K562 (cell line): Measurements from ENCODE around the gene CEP41.

ENCODE experiments used
- ARNT ChIP-seq, 2 experiments: fragments of 450-650 bp; IDR thresholded peaks; 2 replicates each; pipeline ENCODE4 v1.6.1; 2016; ENCODE audit warnings: mild to moderate bottlenecking in 1 of 2
- CBX1 ChIP-seq: sonication (generic); IDR thresholded peaks from 2 replicates; pipeline ENCODE4 v1.6.1; 2016; ENCODE audit warnings: antibody characterized with exemption, low read depth, mild to moderate bottlenecking
- CREB3L1 ChIP-seq: fragments of 450-650 bp; IDR thresholded peaks from 2 replicates; pipeline ENCODE4 v1.6.1; 2014; ENCODE audit warnings: low read depth, mild to moderate bottlenecking, moderate library complexity, borderline replicate concordance
- EZH2 ChIP-seq: IDR thresholded peaks from 2 replicates; pipeline ENCODE4 v1.6.1; 2012; ENCODE audit warnings: low read depth, mild to moderate bottlenecking, inconsistent platforms, low read length, borderline replicate concordance
- HNRNPL ChIP-seq: fragments of 200-400 bp; formaldehyde crosslinking; IDR thresholded peaks from 2 replicates; pipeline ENCODE4 v1.6.1; 2017; ENCODE audit warnings: low read depth, mild to moderate bottlenecking, low read length
- MYNN ChIP-seq, 2 experiments: sonication (generic); formaldehyde crosslinking in 1 of 2; IDR thresholded peaks; 2 replicates each; pipeline versions ENCODE4 v1.5.0 to v1.6.1; 2016 to 2020; ENCODE audit warnings: antibody characterized with exemption in 1 of 2, missing genetic modification reagents in 1 of 2
- PHF8 ChIP-seq: fragments of 200-600 bp; sonication (generic); IDR thresholded peaks from 2 replicates; pipeline ENCODE4 v1.6.1; 2012; ENCODE audit warnings: mixed run types, mild to moderate bottlenecking, inconsistent platforms, low read length, moderate library complexity, borderline replicate concordance
- POLR2AphosphoS5 ChIP-seq: IDR thresholded peaks from 2 replicates; pipeline ENCODE4 v1.6.1; 2011; ENCODE audit warnings: mild to moderate bottlenecking, low read depth, low read length, moderate library complexity; ENCODE audit not compliant: control insufficient read depth, insufficient read depth
- TAF1 ChIP-seq: IDR thresholded peaks from 2 replicates; pipeline ENCODE4 v1.6.1; 2011; ENCODE audit warnings: mild to moderate bottlenecking, low read length, moderate library complexity; ENCODE audit not compliant: insufficient read depth, control insufficient read depth, severe bottlenecking; ENCODE audit errors: extremely low read depth
- ZBTB40 ChIP-seq, 2 experiments: fragments of 450-650 bp in 1 of 2; sonication (generic) in 1 of 2; formaldehyde crosslinking in 1 of 2; IDR thresholded peaks; 2 replicates each; pipeline versions ENCODE4 v1.7.1 to v1.9.0; 2016 to 2022; ENCODE audit warnings: inconsistent platforms in 1 of 2, mild to moderate bottlenecking in 1 of 2, missing genetic modification reagents in 1 of 2

- TF ChIP-seq ARNT (IDR thresholded peaks at IDR 0.05) (no peak), CREB3L1 (no peak), HNRNPL (no peak), EZH2 (no peak), CBX1 (no peak), ZBTB40 (IDR thresholded peaks at IDR 0.05) (no peak), ZBTB40 (CRISPR knock-in tag; IDR thresholded peaks at IDR 0.05) (no peak), TAF1 (no peak), MYNN (IDR thresholded peaks at IDR 0.05) (no peak), MYNN (CRISPR knock-in tag; IDR thresholded peaks at IDR 0.05) (no peak), PHF8 (no peak; the same call in 1 of the 2 replicates), POLR2AphosphoS5 (no peak)
Observed at GRCh38 chr7:130374507-130374906, 66.3 kb downstream of the CEP41 start.
